ENCODE data around the gene TFR2. TPM values are rescaled to one million over a fixed set of nuclear protein-coding genes. Genes with fewer than 3 reads are reported as not detected.

TFR2 gene
- total and polyA plus RNA-seq, 9 donors, result 0.06 to 0.79 (median 0.18) TPM; not detected in 3

GRCh38 chr7:100682228-100682741 lies 40.9 kb upstream of the TFR2 start:
- Histone ChIP-seq H3K36me3 (no peaks in the 10 kb centered on the region), H3K4me3 (no peak overlapping the region), H3K4me1 (ENCODE audit: insufficient read depth) (no peaks in the 10 kb centered on the region), H3K9me3 (no peaks in the 10 kb centered on the region), H3K27me3 (no peaks in the 10 kb centered on the region), H3K27ac (no peak overlapping the region)
- intact Hi-C loops (cut with DNase I), result loop anchor here in 1 of 4 donors (5.0 kb wide), 2 partner anchors 100 to 200 kb away; partner anchors contain the start of gene NYAP1
- WGBS, 3 donors, result 57 to 68% (median 58%) methylated on average over 25 of the region's 25 CpGs
- DNase-seq, result peak in 4 of 5 donors; percentile 28 to 46 (median 38)
- TF ChIP-seq CTCF (IDR thresholded peaks at IDR 0.05) (no peak), POLR2A (IDR thresholded peaks at IDR 0.05) (no peak), EP300 (IDR thresholded peaks at IDR 0.05) (no peak)

GRCh38 chr7:100681491-100682227 lies 40.3 kb upstream of the TFR2 start:
- no peaks in the 10 kb centered on the region for H3K4me1 ChIP-seq (ENCODE audit: insufficient read depth)
- H3K27ac ChIP-seq, result no peak overlapping the region
- no peak overlapping the region for H3K4me3 ChIP-seq
- intact Hi-C loops (cut with DNase I), result loop anchor here in 1 of 4 donors (5.0 kb wide), 2 partner anchors 99 to 199 kb away; partner anchors contain the start of gene NYAP1
- 57 to 67% (median 62%) methylated on average over 29 of the region's 29 CpGs for WGBS, 3 donors
- H3K36me3 ChIP-seq, result no peaks in the 10 kb centered on the region
- no peak for TF ChIP-seq EP300 (IDR thresholded peaks at IDR 0.05)
- TF ChIP-seq POLR2A (IDR thresholded peaks at IDR 0.05), result no peak
- no peak for TF ChIP-seq CTCF (IDR thresholded peaks at IDR 0.05)
- no peaks in the 10 kb centered on the region for H3K9me3 ChIP-seq
- DNase-seq, result peak in 3 of 5 donors; percentile 27 to 42 (median 31)
- H3K27me3 ChIP-seq, result no peaks in the 10 kb centered on the region

GRCh38 chr7:100680576-100681271 lies 39.4 kb upstream of the TFR2 start:
- no peak overlapping the region for H3K4me3 ChIP-seq
- no peak overlapping the region for H3K27ac ChIP-seq
- TF ChIP-seq CTCF (IDR thresholded peaks at IDR 0.05), result no peak
- TF ChIP-seq POLR2A (IDR thresholded peaks at IDR 0.05), result no peak
- TF ChIP-seq EP300 (IDR thresholded peaks at IDR 0.05), result no peak
- no peaks in the 10 kb centered on the region for H3K27me3 ChIP-seq
- intact Hi-C loops (cut with DNase I), result loop anchor here in 1 of 4 donors (5.0 kb wide), 2 partner anchors 98 to 198 kb away; partner anchors contain the start of gene NYAP1
- peak in 3 of 5 donors; percentile 26 to 47 (median 46) for DNase-seq
- H3K36me3 ChIP-seq, result no peaks in the 10 kb centered on the region
- peaks cover 1% of the 10 kb centered on the region for H3K4me1 ChIP-seq (ENCODE audit: insufficient read depth)
- no peaks in the 10 kb centered on the region for H3K9me3 ChIP-seq
- 79 to 84% (median 82%) methylated on average over 11 to 18 of the region's 18 CpGs for WGBS, 3 donors

- intact Hi-C loops (cut with DNase I), result loop anchor here in 1 of 4 donors (5.0 kb wide), 3 partner anchors 73 to 198 kb away; partner anchors contain the start of gene NYAP1
- no peaks in the 10 kb centered on the region for H3K9me3 ChIP-seq
- H3K27ac ChIP-seq, result peak overlapping the region in 1 of 2 donors; percentile 0
These were observed 38.7 kb upstream of the TFR2 start for GRCh38 chr7:100679927-100680575.

More at GRCh38 chr7:100679927-100680575, 38.7 kb upstream of the TFR2 start:
- Histone ChIP-seq H3K36me3 (no peaks in the 10 kb centered on the region), H3K4me3 (no peak overlapping the region), H3K27me3 (no peaks in the 10 kb centered on the region), H3K4me1 (ENCODE audit: insufficient read depth) (peaks cover 1% of the 10 kb centered on the region)
- DNase-seq, result peak in 3 of 5 donors; percentile 34 to 70 (median 53)
- TF ChIP-seq POLR2A (IDR thresholded peaks at IDR 0.05) (no peak), CTCF (IDR thresholded peaks at IDR 0.05) (no peak), EP300 (IDR thresholded peaks at IDR 0.05) (no peak)
- WGBS, 3 donors, result 58 to 62% (median 59%) methylated on average over 13 of the region's 13 CpGs
